Measurements from ENCODE around the gene PHF23. TPM values are rescaled to one million over a fixed set of nuclear protein-coding genes. Genes with fewer than 3 reads are reported as not detected.

Gene PHF23
- total RNA-seq, result 28.6 TPM

GRCh38 chr17:7239091-7240027 is at the start of gene PHF23:
Gene PHF23, minus strand, starts transcription at chr17:7239457. Its CDS starts 178 bp downstream, at chr17:7239279.

GRCh38 chr17:7281074-7281952 is 42.1 kb upstream of the PHF23 start, which contains the start of gene SLC2A4:
Gene SLC2A4, plus strand, starts transcription at chr17:7281718. Its CDS starts 217 bp downstream, at chr17:7281935.

GRCh38 chr17:7262192-7262934 is 23.1 kb upstream of the PHF23 start, which contains the start of gene CLDN7:
Gene CLDN7, minus strand, starts transcription at chr17:7262478. Its CDS starts 435 bp downstream, at chr17:7262043.

GRCh38 chr17:7252176-7253043 is 13.2 kb upstream of the PHF23 start, which contains the start of gene ELP5:
Gene ELP5, plus strand, starts transcription at chr17:7252215. Its CDS starts 336 bp downstream, at chr17:7252551.

GRCh38 chr17:7251661-7252175 is 12.5 kb upstream of the PHF23 start, which contains the start of gene CTDNEP1:
Gene CTDNEP1, minus strand, starts transcription at chr17:7251734. Its CDS starts 438 bp downstream, at chr17:7251296.

GRCh38 chr17:7241783-7242716 is 2.8 kb upstream of the PHF23 start, which contains the start of gene GABARAP:
Gene GABARAP, minus strand, starts transcription at chr17:7242449. Its CDS starts 119 bp downstream, at chr17:7242330.

GRCh38 chr17:7234083-7234951 is 4.9 kb downstream of the PHF23 start, which contains the start of gene DVL2:
Gene DVL2, minus strand, starts transcription at chr17:7234517. Its CDS starts 255 bp downstream, at chr17:7234262.

GRCh38 chr17:7219812-7220592 is 19.3 kb downstream of the PHF23 start, which contains the start of the genes ACADVL and DLG4:
Gene ACADVL, plus strand, starts transcription at chr17:7219938. Its CDS starts 47 bp downstream, at chr17:7219985.
Gene DLG4, minus strand, starts transcription at chr17:7219836.

Small RNA genes lying within 50 kb of the gene (small RNA-seq; reads per million reads assigned to genes)
- gene AC120057.4 (not detected), gene MIR324 (8.0 reads per million, percentile 93 among the genes with 10 or more reads in this experiment), gene RF00019 (not detected)

Other genes starting within 250 kb of the PHF23 start
- not detected for gene ALOX12, start 243.4 kb downstream of the PHF23 start, total RNA-seq
- 60.2 TPM for gene RNASEK, start 226.8 kb downstream of the PHF23 start, total RNA-seq
- gene BCL6B, start 216.4 kb downstream of the PHF23 start, total RNA-seq, result 3.0 TPM
- 0.92 TPM for gene SLC16A13, start 203.4 kb downstream of the PHF23 start, total RNA-seq
- gene SLC16A11, start 195.4 kb downstream of the PHF23 start, total RNA-seq, result 0.23 TPM
- gene CLEC10A, start 159.2 kb downstream of the PHF23 start, total RNA-seq, result not detected
- not detected for gene ASGR2, start 124.6 kb downstream of the PHF23 start, total RNA-seq
- 20.1 TPM for gene ASGR1, start 60.1 kb downstream of the PHF23 start, total RNA-seq
- gene DLG4, start 19.6 kb downstream of the PHF23 start, total RNA-seq, result 136 TPM
- gene ACADVL, start 19.5 kb downstream of the PHF23 start, total RNA-seq, result 97.6 TPM
- 56.1 TPM for gene DVL2, start 4.9 kb downstream of the PHF23 start, total RNA-seq
- gene GABARAP, start 3.0 kb upstream of the PHF23 start, total RNA-seq, result 167 TPM
- gene CTDNEP1, start 12.3 kb upstream of the PHF23 start, total RNA-seq, result 40.1 TPM
- gene ELP5, start 12.8 kb upstream of the PHF23 start, total RNA-seq, result 29.5 TPM
- gene CLDN7, start 23.0 kb upstream of the PHF23 start, total RNA-seq, result 0.92 TPM
- gene SLC2A4, start 42.3 kb upstream of the PHF23 start, total RNA-seq, result 0.23 TPM
- 1.4 TPM for gene YBX2, start 55.2 kb upstream of the PHF23 start, total RNA-seq
- 168 TPM for gene EIF5A, start 68.2 kb upstream of the PHF23 start, total RNA-seq
- gene GPS2, start 75.9 kb upstream of the PHF23 start, total RNA-seq, result 38.5 TPM
- 44.3 TPM for gene NEURL4, start 89.9 kb upstream of the PHF23 start, total RNA-seq
- 0.23 TPM for gene ACAP1, start 97.1 kb upstream of the PHF23 start, total RNA-seq
- 4.6 TPM for gene KCTD11, start 112.7 kb upstream of the PHF23 start, total RNA-seq
- gene TMEM95, start 115.7 kb upstream of the PHF23 start, total RNA-seq, result not detected
- gene TNK1, start 141.6 kb upstream of the PHF23 start, total RNA-seq, result 1.4 TPM
- 9.2 TPM for gene PLSCR3, start 155.1 kb upstream of the PHF23 start, total RNA-seq
- gene TMEM256, start 164.6 kb upstream of the PHF23 start, total RNA-seq, result 63.7 TPM
- 19.1 TPM for gene NLGN2, start 168.4 kb upstream of the PHF23 start, total RNA-seq
- gene SPEM1, start 180.9 kb upstream of the PHF23 start, total RNA-seq, result not detected
- gene SPEM2, start 186.2 kb upstream of the PHF23 start, total RNA-seq, result not detected
- not detected for gene SPEM3, start 189.4 kb upstream of the PHF23 start, total RNA-seq
- 1.4 TPM for gene TMEM102, start 196.0 kb upstream of the PHF23 start, total RNA-seq
- 9.0 TPM for gene FGF11, start 200.1 kb upstream of the PHF23 start, total RNA-seq
- 19.1 TPM for gene CHRNB1, start 205.6 kb upstream of the PHF23 start, total RNA-seq
- gene ZBTB4, start 240.2 kb upstream of the PHF23 start, total RNA-seq, result 25.6 TPM
- not detected for gene SLC35G6, start 242.0 kb upstream of the PHF23 start, total RNA-seq
- 65.7 TPM for gene POLR2A, start 244.9 kb upstream of the PHF23 start, total RNA-seq